ENCODE results near the gene POU3F3.

The POU3F3 gene

DNA sequence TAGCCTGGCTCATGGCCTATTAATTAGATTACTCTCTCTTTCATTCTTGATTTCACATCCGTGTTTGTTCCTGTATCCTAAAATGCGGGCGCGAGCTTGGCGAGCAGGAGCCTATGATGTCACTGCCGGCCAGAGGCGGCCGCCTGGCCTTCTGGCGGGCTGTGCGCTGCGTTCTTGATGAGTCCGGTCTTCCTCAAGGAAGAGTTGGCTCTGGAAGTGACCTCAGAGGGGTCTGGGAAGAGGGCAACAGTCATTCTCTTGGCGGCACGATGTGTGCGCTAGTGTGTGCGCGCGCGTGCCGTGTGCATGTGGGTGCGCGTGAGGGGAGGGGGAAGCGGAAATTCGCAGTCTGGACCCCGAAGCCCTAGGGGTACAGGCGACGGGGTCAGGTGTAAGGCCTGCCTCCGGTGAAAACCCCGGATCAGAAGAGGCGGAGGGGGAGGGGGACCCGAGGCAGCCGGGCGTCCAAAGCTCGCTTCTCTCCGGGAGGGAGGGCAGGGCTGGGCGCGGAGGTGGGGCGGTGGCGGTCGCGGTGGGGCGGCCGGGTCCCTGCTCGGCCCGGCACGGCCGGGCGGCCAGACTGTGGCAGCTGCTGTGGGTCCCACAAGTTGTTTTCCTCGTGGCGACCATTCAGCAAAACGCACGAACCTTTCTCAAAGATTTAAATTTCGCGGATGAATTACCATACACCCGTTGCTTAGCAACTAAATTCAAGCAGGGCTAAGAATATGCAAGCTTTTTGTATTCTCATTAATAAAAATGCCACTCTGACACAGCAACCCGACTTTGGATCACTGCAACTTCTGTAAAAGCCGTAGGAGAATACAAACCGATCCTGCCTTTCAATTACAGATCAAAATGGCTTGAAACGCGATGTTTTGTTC is 8.4 kb downstream of the POU3F3 start:
- H3K4me1 Mint-ChIP-seq (ENCODE audit: low read depth), result peaks cover 7% of the 10 kb centered on the region
- H3K27ac Mint-ChIP-seq, result peak overlapping the region; percentile 62
- peaks cover 2% of the 10 kb centered on the region for H3K36me3 Mint-ChIP-seq (ENCODE audit: low read depth)
- peaks cover 90% of the 10 kb centered on the region for H3K27me3 Mint-ChIP-seq (ENCODE audit: low read depth)
- no peak overlapping the region for H3K4me3 Mint-ChIP-seq
- no peaks in the 10 kb centered on the region for H3K9me3 Mint-ChIP-seq

DNA sequence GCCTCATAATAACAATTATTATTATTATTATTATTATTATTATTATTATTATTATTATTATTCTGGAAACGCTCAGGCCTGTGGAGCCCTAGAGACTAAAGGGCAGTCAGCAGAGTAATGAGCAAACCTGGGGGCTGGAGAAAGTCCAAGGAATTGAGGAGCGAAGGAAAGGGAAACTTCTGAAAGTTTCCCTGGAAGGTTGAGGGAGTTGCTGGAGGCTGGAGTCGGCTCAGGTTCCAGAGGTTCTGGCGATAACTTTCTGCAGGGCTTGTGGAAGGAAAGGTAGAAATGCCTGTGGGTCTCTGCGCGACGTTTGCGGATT is 9.2 kb downstream of the POU3F3 start:
- Mint-ChIP-seq H3K36me3 (ENCODE audit: low read depth) (peaks cover 2% of the 10 kb centered on the region), H3K4me3 (no peak overlapping the region), H3K9me3 (no peaks in the 10 kb centered on the region), H3K4me1 (ENCODE audit: low read depth) (peaks cover 3% of the 10 kb centered on the region), H3K27me3 (ENCODE audit: low read depth) (peaks cover 90% of the 10 kb centered on the region), H3K27ac (no peak overlapping the region)

DNA sequence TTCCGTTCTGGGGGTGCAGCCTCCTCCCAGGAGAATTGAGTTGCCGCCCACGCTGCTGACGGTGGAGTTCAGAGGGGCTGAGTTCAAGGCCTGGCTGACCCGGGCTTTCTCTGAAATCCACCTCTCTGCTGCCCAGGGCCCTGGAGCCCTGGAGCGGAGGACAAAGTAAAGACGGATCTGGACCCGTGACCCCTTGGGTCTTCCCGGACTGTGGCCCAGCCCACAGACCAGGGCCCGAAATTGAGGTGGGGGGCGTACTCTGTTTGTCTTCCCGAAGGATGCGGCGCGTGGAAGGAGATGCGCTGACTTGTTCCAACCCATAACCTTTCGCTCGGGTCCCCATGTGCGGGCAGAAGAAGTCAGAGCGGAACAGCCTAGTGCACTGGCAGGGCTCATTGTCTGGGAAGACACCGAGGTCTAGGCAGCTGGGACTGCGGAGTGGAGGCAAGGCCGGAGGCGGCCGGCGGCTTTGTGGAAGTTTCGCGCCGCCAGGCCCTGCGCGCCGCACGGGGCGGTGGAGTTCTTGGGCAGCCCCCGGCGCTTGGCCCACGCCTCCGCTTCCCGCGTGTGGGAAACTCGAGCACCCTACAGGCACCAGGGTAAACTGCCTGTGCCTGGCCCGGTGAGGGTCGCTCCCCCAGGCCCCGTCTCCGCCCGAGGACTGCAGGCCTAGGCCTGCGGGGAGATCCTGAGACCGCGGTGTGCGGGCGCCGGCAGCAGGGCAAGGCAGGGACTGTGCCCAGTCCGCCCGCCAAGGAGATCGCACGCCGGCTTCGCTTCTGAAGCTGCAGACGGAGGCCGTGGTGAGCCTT is 9.8 kb downstream of the POU3F3 start:
- H3K4me3 Mint-ChIP-seq, result no peak overlapping the region
- peaks cover 90% of the 10 kb centered on the region for H3K27me3 Mint-ChIP-seq (ENCODE audit: low read depth)
- H3K27ac Mint-ChIP-seq, result no peak overlapping the region
- peaks cover 2% of the 10 kb centered on the region for H3K36me3 Mint-ChIP-seq (ENCODE audit: low read depth)
- peaks cover 3% of the 10 kb centered on the region for H3K4me1 Mint-ChIP-seq (ENCODE audit: low read depth)
- no peaks in the 10 kb centered on the region for H3K9me3 Mint-ChIP-seq

DNA sequence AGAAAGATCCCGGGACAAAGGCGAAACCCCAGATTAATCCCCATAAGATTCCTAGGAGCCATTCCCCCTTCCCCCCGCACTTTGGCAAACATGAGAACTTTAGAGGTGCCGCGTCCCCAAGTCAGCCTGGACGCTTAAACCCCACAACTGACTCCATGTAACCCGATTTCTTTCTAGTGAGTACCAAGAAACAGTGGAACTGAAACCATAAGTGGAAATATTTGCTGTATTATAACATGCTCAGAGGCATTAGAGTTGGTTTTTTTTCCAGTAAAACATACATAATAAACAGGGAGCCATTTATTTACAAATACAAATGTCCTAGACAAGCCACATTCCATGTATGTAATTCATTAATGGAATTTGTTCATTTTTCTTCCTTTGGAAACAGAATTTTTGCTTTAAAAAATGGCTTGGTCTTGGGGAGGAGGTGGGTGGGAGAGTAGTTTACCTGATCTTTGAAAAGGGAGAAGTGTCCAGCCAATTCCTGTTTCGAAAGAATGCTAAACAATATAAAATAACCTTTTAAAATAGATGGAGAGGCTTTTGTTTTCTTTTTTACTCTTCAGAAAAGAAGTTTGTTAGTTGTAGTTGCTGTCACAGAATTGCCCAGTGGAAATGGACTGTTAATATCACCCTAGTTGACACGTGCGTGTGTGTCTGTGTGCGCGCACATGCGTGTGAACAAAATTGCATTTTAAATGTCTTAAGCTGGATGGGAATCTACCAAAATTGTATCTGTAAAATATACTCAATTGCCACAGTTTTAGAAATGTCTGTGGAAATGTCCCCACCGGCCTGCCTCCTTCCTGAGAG is 10.6 kb downstream of the POU3F3 start:
- Mint-ChIP-seq H3K27me3 (ENCODE audit: low read depth) (peaks cover 90% of the 10 kb centered on the region), H3K4me1 (ENCODE audit: low read depth) (peaks cover 3% of the 10 kb centered on the region), H3K4me3 (no peak overlapping the region), H3K27ac (no peak overlapping the region), H3K36me3 (ENCODE audit: low read depth) (peaks cover 2% of the 10 kb centered on the region), H3K9me3 (no peaks in the 10 kb centered on the region)

DNA sequence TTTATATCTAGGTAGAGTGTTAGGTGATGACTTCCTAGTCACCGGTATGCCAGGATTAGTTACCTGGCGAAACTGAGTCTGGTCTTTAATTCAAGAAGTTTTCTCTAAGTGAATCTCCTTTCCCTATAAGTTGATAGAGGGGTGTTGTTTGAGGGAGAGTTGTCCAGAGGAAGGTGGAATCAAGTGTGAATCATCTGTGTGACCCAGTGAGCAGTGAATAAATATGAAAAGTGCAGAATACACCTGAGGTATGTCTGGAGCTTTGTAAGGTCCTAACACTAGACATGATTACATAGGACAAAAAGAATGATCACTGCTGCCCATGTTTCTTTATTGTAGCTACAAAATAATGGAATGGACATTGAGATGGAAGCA is 11.2 kb downstream of the POU3F3 start:
- Mint-ChIP-seq H3K4me3 (no peak overlapping the region), H3K27me3 (ENCODE audit: low read depth) (peaks cover 89% of the 10 kb centered on the region), H3K4me1 (ENCODE audit: low read depth) (peaks cover 3% of the 10 kb centered on the region), H3K9me3 (no peaks in the 10 kb centered on the region), H3K27ac (no peak overlapping the region), H3K36me3 (ENCODE audit: low read depth) (peaks cover 2% of the 10 kb centered on the region)

DNA sequence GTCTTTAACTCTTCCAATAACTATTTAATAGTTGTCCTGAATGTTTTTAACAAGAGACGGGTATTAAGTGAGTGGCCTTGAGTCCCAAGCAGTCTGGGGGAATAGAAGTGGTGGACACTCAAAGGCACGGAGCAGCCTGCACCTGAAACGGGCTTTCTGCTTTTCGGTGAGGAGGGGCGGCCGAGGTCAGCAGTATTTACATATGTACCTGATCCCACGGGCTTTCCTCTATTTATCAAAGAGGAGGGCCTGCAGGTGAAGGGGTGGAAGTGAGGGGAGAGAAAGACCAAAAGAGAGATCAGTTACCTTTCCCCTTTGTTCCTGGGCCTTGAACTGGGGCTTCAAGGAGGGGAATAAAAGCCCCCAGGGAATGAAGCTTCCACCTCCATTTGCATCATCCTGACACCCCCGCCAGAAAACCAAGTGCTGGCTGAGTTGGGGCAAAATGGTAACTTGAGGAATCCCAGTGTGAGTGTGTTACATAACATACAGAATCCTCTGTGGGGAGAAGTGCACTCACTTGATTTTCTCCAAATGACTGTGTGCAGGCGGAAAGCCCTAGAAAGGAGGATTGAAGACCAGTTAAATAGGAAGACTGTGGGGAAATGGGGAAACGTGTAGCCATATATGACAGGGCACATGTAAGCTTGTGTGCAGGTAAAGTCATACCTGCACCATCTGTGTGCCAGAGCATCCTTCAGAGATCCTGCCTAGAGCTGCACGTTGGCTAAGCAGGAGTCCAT is 12.4 kb downstream of the POU3F3 start:
- no peaks in the 10 kb centered on the region for H3K9me3 Mint-ChIP-seq
- no peak overlapping the region for H3K4me3 Mint-ChIP-seq
- H3K4me1 Mint-ChIP-seq (ENCODE audit: low read depth), result peaks cover 3% of the 10 kb centered on the region
- H3K36me3 Mint-ChIP-seq (ENCODE audit: low read depth), result peaks cover 2% of the 10 kb centered on the region
- peaks cover 91% of the 10 kb centered on the region for H3K27me3 Mint-ChIP-seq (ENCODE audit: low read depth)
- H3K27ac Mint-ChIP-seq, result no peak overlapping the region

DNA sequence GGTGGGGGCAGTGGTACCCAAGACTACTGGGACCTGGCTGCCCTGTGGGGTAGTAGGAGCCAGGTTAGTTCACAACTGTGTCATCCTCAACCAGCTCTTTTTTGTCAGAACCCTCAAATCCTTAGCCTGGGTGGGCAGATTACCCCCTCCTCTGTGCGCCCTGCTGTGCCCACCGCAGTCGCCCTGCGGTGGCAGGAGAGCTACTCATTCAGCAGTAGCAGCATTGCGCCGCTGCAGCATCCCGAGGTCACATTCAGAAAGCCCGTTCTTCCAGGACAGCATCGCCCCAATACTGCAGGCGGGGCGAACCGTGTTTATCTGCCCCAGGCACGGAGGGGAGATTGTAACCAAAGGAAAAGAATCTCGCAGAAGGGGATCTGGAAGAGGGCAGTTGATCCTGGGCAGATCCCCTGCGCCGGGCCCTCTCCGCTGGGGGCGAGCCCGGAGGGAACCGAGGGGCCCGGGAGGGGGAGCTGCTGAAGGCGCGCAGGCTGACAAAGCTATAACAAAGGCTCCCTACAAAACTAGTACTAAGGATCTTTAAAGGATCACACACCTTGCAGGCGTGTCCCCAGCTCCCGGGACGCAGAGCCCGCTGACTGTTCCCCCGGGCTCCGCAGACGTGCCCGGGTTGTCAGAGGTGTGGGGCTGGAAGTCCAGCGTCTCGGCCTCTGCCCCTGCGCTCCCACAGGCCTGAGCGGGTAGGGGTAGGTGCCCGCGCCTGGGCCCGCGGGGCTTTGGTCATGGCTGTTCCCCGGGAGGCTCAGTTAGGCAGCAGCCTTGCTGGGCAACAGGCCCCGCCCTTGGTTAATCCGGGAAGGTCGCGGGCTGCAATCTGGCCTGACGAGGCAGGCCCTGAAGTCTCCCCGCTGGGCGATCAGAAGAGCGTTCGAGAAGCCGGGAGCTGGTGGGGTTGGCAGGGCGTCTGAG is 13.2 kb downstream of the POU3F3 start:
- peaks cover 91% of the 10 kb centered on the region for H3K27me3 Mint-ChIP-seq (ENCODE audit: low read depth)
- H3K4me3 Mint-ChIP-seq, result no peak overlapping the region
- H3K36me3 Mint-ChIP-seq (ENCODE audit: low read depth), result peaks cover under 1% of the 10 kb centered on the region
- H3K4me1 Mint-ChIP-seq (ENCODE audit: low read depth), result peaks cover 7% of the 10 kb centered on the region
- no peak overlapping the region for H3K27ac Mint-ChIP-seq
- no peaks in the 10 kb centered on the region for H3K9me3 Mint-ChIP-seq

DNA sequence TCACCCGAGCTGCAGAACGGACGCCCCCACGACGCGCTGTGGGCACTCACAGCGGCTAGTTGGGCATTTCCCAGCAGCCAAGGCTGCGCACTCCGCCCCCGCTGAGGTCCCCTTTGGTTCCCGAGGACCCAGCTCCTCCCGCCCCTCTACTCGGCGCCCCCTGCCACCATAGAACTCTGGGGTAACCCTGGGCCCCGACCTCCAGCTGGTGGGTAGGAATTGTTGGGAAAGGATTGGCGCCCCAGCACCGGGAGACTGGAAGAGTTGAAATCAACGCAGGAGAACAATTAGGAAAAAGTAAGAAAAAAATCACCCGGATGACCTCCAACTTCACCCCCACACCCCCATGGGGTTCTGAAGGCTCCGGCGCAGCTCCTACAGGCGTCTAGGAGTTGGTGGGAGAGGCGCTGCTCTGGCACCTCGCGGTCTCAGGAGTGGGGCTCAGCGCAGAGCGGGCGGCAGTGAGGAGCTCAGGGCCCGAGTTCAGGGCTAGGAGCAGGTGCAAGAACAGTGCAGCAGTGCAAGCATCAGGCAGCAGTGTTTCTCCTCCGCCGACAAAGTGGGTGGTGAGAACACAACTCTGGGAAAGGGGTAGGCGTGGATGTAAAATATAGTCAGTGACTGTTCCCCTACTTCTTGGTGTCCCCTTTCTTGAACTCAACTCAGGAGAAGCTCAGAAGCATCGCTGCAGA is 14.0 kb downstream of the POU3F3 start:
- no peak overlapping the region for H3K27ac Mint-ChIP-seq
- peaks cover 7% of the 10 kb centered on the region for H3K4me1 Mint-ChIP-seq (ENCODE audit: low read depth)
- H3K27me3 Mint-ChIP-seq (ENCODE audit: low read depth), result peaks cover 92% of the 10 kb centered on the region
- H3K4me3 Mint-ChIP-seq, result no peak overlapping the region
- no peaks in the 10 kb centered on the region for H3K36me3 Mint-ChIP-seq (ENCODE audit: low read depth)
- H3K9me3 Mint-ChIP-seq, result no peaks in the 10 kb centered on the region

DNA sequence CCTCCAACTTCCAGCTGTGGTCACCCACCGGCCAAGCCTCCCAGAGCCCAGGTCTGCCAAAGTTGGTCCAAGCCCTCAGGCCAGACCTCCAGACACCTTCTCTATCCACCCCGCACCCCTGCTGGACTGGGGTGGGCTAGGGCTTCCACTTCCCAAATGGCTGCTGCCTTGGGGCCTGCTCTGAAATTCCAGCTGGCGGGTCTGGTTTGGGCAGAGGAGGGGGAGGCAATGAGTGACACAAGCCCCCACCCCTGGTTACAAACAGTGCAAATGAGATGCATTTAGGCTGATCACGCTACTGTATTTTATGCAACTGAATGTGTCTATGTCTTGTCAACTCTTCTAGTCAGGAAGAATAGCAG is 14.6 kb downstream of the POU3F3 start:
- Mint-ChIP-seq H3K9me3 (no peaks in the 10 kb centered on the region), H3K4me1 (ENCODE audit: low read depth) (peaks cover 7% of the 10 kb centered on the region), H3K36me3 (ENCODE audit: low read depth) (no peaks in the 10 kb centered on the region), H3K27me3 (ENCODE audit: low read depth) (peaks cover 89% of the 10 kb centered on the region), H3K4me3 (no peak overlapping the region), H3K27ac (no peak overlapping the region)

DNA sequence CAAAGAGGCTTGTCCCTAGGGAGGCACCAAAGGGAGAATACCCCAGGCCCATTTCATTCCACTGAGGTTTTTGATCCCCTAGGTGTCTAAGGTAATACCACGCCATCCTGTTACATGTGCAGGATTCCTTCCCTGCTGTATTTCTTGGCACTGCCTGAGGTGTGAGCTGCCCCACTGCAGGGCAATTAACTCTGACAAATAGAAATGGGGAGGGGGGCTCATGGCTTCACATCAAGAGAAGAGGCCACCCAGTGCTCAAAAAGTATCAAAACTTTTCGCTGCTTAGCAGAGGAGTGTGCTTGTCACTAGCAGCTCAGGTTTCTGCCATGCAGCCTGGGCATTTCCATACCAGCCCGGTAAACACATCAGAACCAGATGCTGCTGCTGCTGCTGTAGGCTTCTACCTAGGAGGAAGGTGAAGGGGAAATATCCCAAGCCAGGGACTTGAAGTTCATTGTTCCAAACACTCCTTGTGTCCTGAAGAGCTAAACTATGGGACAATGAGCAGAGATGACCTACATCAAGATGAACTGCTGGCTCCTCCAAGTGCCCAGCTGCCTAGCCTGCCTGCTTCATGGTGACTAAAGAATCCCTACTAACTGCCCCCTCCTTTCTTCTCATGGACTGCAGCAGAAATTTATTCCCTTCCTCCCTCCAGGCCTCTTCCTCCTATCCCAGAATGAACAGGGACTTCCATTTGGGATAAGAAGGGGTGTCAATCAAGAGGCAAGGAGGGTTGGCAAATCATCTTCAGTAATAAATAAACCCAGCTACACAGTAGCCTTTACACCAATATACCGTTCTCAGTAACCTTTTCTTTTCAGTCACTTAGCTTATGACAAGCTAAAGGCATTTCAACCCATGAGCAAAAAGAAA is 16.4 kb downstream of the POU3F3 start:
- Mint-ChIP-seq H3K27me3 (ENCODE audit: low read depth) (peaks cover 91% of the 10 kb centered on the region), H3K9me3 (no peaks in the 10 kb centered on the region)

DNA sequence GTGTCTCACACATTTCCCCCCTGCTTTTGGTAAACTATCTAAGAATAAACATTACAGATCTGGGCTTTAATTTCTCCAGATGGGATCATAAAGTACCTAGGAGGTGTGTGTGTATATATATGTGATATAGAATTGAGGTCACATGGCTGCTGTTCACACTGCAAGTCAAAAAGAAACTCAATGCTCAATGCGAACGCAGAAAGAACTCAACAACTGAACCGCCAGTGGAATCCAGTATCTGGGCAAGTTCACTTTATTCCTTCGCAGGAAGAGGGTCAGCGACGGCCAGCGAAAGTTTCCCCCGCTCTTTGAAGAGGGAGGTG is 17.7 kb downstream of the POU3F3 start:
- Mint-ChIP-seq H3K27ac (no peak overlapping the region), H3K36me3 (ENCODE audit: low read depth) (no peaks in the 10 kb centered on the region), H3K9me3 (no peaks in the 10 kb centered on the region), H3K4me3 (peak overlapping the region; percentile 34), H3K4me1 (ENCODE audit: low read depth) (peaks cover 7% of the 10 kb centered on the region), H3K27me3 (ENCODE audit: low read depth) (peaks cover 83% of the 10 kb centered on the region)

More for the DNA sequence above, 16.4 kb downstream of the POU3F3 start:
- Mint-ChIP-seq H3K36me3 (ENCODE audit: low read depth) (no peaks in the 10 kb centered on the region), H3K4me1 (ENCODE audit: low read depth) (peaks cover 7% of the 10 kb centered on the region), H3K27ac (no peak overlapping the region), H3K4me3 (no peak overlapping the region)

All from T-helper 1 cell treated with Interleukin-12 subunit alpha and Interleukin-12 subunit beta and Interleukin-4 antibody, amounts not matched to agents 30 μg/mL and 1 μg/mL, for 36 hours (primary cell).